K562 (cell line): ENCODE measurements around the gene TTC21A. TPM values are rescaled to one million over a fixed set of nuclear protein-coding genes. Genes with fewer than 3 reads are reported as not detected.
A peak's percentile ranks its signal among the peaks of the same experiment; 100 is the strongest.

Experiments
- ARHGAP35 ChIP-seq: fragments of 450-650 bp; IDR thresholded peaks from 2 replicates; pipeline ENCODE4 v1.6.1; 2018; ENCODE audit not compliant: partially characterized antibody
- ARNT ChIP-seq, 2 experiments: fragments of 450-650 bp; IDR thresholded peaks; 2 replicates each; pipeline ENCODE4 v1.6.1; 2016; ENCODE audit warnings: mild to moderate bottlenecking in 1 of 2
- BHLHE40 ChIP-seq: IDR thresholded peaks from 2 replicates; pipeline ENCODE4 v1.6.1; 2011; ENCODE audit warnings: low read length, improper control_type of control experiment
- DACH1 ChIP-seq: fragments of 450-650 bp; IDR thresholded peaks from 2 replicates; pipeline ENCODE4 v1.6.1; 2018; ENCODE audit not compliant: partially characterized antibody
- FOXK2 ChIP-seq, 2 experiments: fragments of 450-650 bp; IDR thresholded peaks in 1 of 2; conservative IDR thresholded peaks in 1 of 2; 2 replicates each; pipeline ENCODE4 v1.6.1; 2016; ENCODE audit warnings: low read depth in 2 of 2, mild to moderate bottlenecking in 1 of 2
- HNRNPH1 ChIP-seq: fragments of 200-400 bp; formaldehyde crosslinking; optimal IDR thresholded peaks from 2 replicates; pipeline ENCODE3; 2017; ENCODE audit warnings: low read depth, mild to moderate bottlenecking, low read length, moderate library complexity
- NFE2L1 ChIP-seq: fragments of 450-650 bp; IDR thresholded peaks from 2 replicates; pipeline ENCODE4 v1.6.1; 2016; ENCODE audit warnings: missing genetic modification characterization, low read depth, mild to moderate bottlenecking, missing compliant biosample characterization, moderate library complexity, borderline replicate concordance
- NFIC ChIP-seq: fragments of 450-650 bp; IDR thresholded peaks from 2 replicates; pipeline ENCODE4 v1.6.1; 2017; ENCODE audit warnings: mild to moderate bottlenecking, inconsistent platforms
- PML ChIP-seq: IDR thresholded peaks from 2 replicates; pipeline ENCODE4 v1.6.1; 2012; ENCODE audit warnings: low read length, inconsistent platforms
- PTTG1 ChIP-seq: fragments of 450-650 bp; IDR thresholded peaks from 2 replicates; pipeline ENCODE4 v1.6.1; 2016; ENCODE audit warnings: low read depth, mild to moderate bottlenecking, missing genetic modification characterization, missing compliant biosample characterization
- RBFOX2 ChIP-seq: fragments of 200-400 bp; formaldehyde crosslinking; IDR thresholded peaks from 2 replicates; pipeline ENCODE4 v1.6.1; 2017; ENCODE audit warnings: low read depth, mild to moderate bottlenecking, low read length, moderate library complexity
- SAP30 ChIP-seq: fragments of 200-600 bp; sonication (generic); IDR thresholded peaks from 2 replicates; pipeline ENCODE4 v1.6.1; 2012; ENCODE audit warnings: borderline replicate concordance, low read depth, mild to moderate bottlenecking, moderate library complexity, low read length, control low read depth, inconsistent platforms; ENCODE audit not compliant: insufficient read depth, poor library complexity, severe bottlenecking
- SMARCC2 ChIP-seq: fragments of 450-650 bp; IDR thresholded peaks from 2 replicates; pipeline ENCODE4 v1.6.1; 2017; ENCODE audit warnings: antibody characterized with exemption, moderate library complexity, mild to moderate bottlenecking, low read depth
- TAL1 ChIP-seq: fragments of 450-650 bp; IDR thresholded peaks from 2 replicates; pipeline ENCODE4 v1.6.1; 2016; ENCODE audit warnings: mild to moderate bottlenecking
- ZNF133 ChIP-seq: fragments of 250-450 bp; sonication (Bioruptor Pico); IDR thresholded peaks from 2 replicates; pipeline ENCODE4 v1.4.0; 2020; ENCODE audit warnings: mild to moderate bottlenecking
- ZNF3 ChIP-seq: fragments of 250-450 bp; sonication (Bioruptor Pico); IDR thresholded peaks from 2 replicates; pipeline ENCODE4 v1.5.0; 2021; ENCODE audit warnings: mild to moderate bottlenecking, moderate library complexity
- ZNF384 ChIP-seq: IDR thresholded peaks from 2 replicates; pipeline ENCODE4 v1.6.1; 2012; ENCODE audit warnings: low read depth, low read length, improper control_type of control experiment
- ZNF696 ChIP-seq: fragments of 250-450 bp; sonication (Bioruptor Pico); conservative IDR thresholded peaks from 2 replicates; pipeline ENCODE4 v1.4.0; 2020; ENCODE audit warnings: mild to moderate bottlenecking, moderate library complexity
- ZZZ3 ChIP-seq: fragments of 450-650 bp; IDR thresholded peaks from 2 replicates; pipeline ENCODE4 v1.6.1; 2016; ENCODE audit warnings: antibody characterized with exemption, mild to moderate bottlenecking, moderate library complexity
- polyA plus RNA-seq, 8 experiments: library from polyadenylated mRNA; depleted of rRNA in 4 of 8; stranded (reverse) in 5 of 8; unstranded in 3 of 8; fragments of >200 nt; fragmentation: Nextera tagmentation in 2 of 8; fragmentation: Illumina TruSeq in 1 of 8; extraction: Ambion mirVana in 2 of 8; extraction: Trizol in 1 of 8; gene quantifications; 2 replicates each; pipeline versions ENCODE4 v1.2.1 to v1.2.3, GENCODE V29; 2011 to 2014; ENCODE audit warnings: inconsistent platforms in 1 of 8, missing spikeins in 1 of 8
- total RNA-seq, 7 experiments: library from RNA; depleted of rRNA in 6 of 7; stranded (reverse); fragments of >200 nt in 6 of 7; fragmentation: Illumina TruSeq in 2 of 7; extraction: Trizol in 2 of 7; gene quantifications; 2 replicates each; pipeline versions ENCODE4 v1.2.1 to v1.2.3, GENCODE V29; 2011 to 2021; ENCODE audit warnings: low replicate concordance in 1 of 7
- TF ChIP-seq, protein P1 (sequence below): fragments of 450-650 bp; IDR thresholded peaks from 2 replicates; pipeline ENCODE4 v1.6.1; 2016; ENCODE audit warnings: antibody characterized with exemption
- TF ChIP-seq, protein P2 (sequence below): fragments of 200-800 bp; sonication (Bioruptor generic); IDR thresholded peaks from 2 replicates; pipeline ENCODE4 v1.6.1; 2017; ENCODE audit warnings: missing genetic modification characterization, missing compliant biosample characterization
- TF ChIP-seq, protein P3 (sequence below): sonication (generic); formaldehyde crosslinking; IDR thresholded peaks from 2 replicates; pipeline ENCODE4 v1.8.0; 2022; ENCODE audit warnings: mild to moderate bottlenecking, low read depth, missing genetic modification reagents
- TF ChIP-seq, protein P4 (sequence below): fragments of 250-450 bp; sonication (Bioruptor Pico); IDR thresholded peaks from 2 replicates; pipeline ENCODE4 v1.8.0; 2022; ENCODE audit warnings: moderate library complexity, mild to moderate bottlenecking, inconsistent platforms

The TTC21A gene
- total and polyA plus RNA-seq, 9 of the 15 experiments (the other 6 are each of a cell fraction or from before 2014, with no cell fraction given), result 0.22 to 1.4 (median 0.70) TPM

DNA sequence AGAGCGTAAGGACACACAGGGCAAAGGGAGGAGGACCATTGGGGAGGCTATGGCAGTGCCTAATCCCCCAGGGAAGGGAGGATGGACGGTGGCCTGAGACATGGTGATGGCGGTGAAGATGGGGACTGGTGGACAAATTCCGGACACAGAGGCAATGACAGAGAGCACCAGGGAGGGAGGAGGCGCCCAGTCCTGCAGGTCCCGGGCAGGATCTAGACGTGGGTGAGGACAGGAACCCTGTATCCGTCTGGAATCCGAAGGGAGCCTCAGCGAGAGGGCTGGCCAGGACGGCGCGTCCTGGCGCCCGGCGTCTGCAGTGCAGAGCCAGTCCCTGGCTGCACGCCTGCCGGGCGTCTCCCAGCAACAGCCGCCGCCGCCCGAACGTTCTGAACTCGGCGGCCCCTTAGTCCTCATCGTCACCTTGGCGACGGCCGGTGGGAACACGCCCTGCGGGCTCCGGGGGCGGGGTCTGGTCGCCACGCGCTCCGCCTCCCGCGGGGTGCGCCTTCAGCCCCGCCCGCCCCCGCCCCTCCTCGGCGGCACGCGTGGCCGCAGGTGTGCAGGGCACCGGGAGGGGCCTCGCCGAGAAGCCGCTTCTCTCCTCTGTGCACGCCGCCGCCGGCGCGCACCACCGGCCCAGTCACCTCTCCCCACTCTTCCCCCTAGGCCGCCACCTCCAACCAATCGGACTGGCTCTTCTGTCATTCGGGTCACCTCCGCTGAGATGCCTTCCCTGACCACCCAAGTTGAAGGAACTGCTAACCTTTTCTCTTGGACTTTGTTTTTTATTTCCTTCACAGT, 73.3 kb downstream of the TTC21A start (continued):
- TF ChIP-seq, protein P1, sequence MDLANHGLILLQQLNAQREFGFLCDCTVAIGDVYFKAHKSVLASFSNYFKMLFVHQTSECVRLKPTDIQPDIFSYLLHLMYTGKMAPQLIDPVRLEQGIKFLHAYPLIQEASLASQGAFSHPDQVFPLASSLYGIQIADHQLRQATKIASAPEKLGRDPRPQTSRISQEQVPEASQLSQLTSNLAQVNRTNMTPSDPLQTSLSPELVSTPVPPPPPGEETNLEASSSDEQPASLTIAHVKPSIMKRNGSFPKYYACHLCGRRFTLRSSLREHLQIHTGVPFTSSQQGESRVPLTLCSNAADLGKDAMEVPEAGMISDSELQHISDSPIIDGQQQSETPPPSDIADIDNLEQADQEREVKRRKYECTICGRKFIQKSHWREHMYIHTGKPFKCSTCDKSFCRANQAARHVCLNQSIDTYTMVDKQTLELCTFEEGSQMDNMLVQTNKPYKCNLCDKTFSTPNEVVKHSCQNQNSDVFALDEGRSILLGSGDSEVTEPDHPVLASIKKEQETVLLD, result peak; percentile 24; the same call in 1 of the 2 replicates
- TF ChIP-seq TAL1, result no peak
- no peak for TF ChIP-seq DACH1
- TF ChIP-seq ARHGAP35, result no peak
- TF ChIP-seq ZNF133 (CRISPR knock-in tag), result no peak
- no peak for TF ChIP-seq ZNF696 (CRISPR knock-in tag)
- peak; percentile 36; the same call in 1 of the 2 replicates for TF ChIP-seq NFIC
- TF ChIP-seq, protein P2, sequence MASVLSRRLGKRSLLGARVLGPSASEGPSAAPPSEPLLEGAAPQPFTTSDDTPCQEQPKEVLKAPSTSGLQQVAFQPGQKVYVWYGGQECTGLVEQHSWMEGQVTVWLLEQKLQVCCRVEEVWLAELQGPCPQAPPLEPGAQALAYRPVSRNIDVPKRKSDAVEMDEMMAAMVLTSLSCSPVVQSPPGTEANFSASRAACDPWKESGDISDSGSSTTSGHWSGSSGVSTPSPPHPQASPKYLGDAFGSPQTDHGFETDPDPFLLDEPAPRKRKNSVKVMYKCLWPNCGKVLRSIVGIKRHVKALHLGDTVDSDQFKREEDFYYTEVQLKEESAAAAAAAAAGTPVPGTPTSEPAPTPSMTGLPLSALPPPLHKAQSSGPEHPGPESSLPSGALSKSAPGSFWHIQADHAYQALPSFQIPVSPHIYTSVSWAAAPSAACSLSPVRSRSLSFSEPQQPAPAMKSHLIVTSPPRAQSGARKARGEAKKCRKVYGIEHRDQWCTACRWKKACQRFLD (CRISPR knock-in tag), result no peak
- peak; percentile 66 for TF ChIP-seq SAP30
- no peak for TF ChIP-seq ZNF3
- TF ChIP-seq NFE2L1 (tag), result no peak
- TF ChIP-seq FOXK2 (conservative IDR thresholded peaks at IDR 0.05 in 1 of 2, IDR thresholded peaks at IDR 0.05 in 1 of 2; ENCODE audit: low read depth in 2 of 2), result 0 out of 4 replicates have a peak, but pooled peaks of 1 of the 2 experiments have one; percentile 2
- peak; percentile 72 for TF ChIP-seq BHLHE40
- TF ChIP-seq PTTG1, result no peak
- TF ChIP-seq ZZZ3, result no peak
- no peak for TF ChIP-seq HNRNPH1
- TF ChIP-seq ARNT (IDR thresholded peaks at IDR 0.05), result no peak
- TF ChIP-seq, protein P3, sequence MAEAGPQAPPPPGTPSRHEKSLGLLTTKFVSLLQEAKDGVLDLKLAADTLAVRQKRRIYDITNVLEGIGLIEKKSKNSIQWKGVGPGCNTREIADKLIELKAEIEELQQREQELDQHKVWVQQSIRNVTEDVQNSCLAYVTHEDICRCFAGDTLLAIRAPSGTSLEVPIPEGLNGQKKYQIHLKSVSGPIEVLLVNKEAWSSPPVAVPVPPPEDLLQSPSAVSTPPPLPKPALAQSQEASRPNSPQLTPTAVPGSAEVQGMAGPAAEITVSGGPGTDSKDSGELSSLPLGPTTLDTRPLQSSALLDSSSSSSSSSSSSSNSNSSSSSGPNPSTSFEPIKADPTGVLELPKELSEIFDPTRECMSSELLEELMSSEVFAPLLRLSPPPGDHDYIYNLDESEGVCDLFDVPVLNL (CRISPR knock-in tag), result no peak
- no peak for TF ChIP-seq SMARCC2
- TF ChIP-seq, protein P4, sequence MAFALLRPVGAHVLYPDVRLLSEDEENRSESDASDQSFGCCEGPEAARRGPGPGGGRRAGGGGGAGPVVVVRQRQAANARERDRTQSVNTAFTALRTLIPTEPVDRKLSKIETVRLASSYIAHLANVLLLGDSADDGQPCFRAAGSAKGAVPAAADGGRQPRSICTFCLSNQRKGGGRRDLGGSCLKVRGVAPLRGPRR (CRISPR knock-in tag), result no peak
- TF ChIP-seq PML, result no peak
- TF ChIP-seq RBFOX2, result peak; percentile 62
- no peak for TF ChIP-seq ZNF384
